GM23248 (cell line): ENCODE measurements around the gene SEMA3D. TPM values are rescaled to one million over a fixed set of nuclear protein-coding genes. Genes with fewer than 3 reads are reported as not detected.

Experiments used
- DNase-seq: peaks from one replicate; pipeline ENCODE4 v3.0.0-alpha.2; 2015
- H2AFZ ChIP-seq: fragments of 200-600 bp; sonication (generic); 2 replicates; pipeline ENCODE4 v1.6.1; 2016; ENCODE audit warnings: antibody characterized with exemption
- H3F3A ChIP-seq: fragments of 200-600 bp; sonication (generic); 2 replicates; pipeline ENCODE4 v1.6.1; 2016; ENCODE audit warnings: mild to moderate bottlenecking, antibody characterized with exemption, mixed run types; ENCODE audit not compliant: insufficient read depth
- H3K27ac ChIP-seq: fragments of 200-600 bp; sonication (generic); 2 replicates; pipeline ENCODE4 v1.5.1; 2016; ENCODE audit warnings: mild to moderate bottlenecking
- H3K27me3 ChIP-seq: fragments of 200-600 bp; sonication (generic); replicated peaks from 2 replicates; pipeline ENCODE4 v1.6.1; 2016; ENCODE audit warnings: mild to moderate bottlenecking; ENCODE audit not compliant: insufficient read depth
- H3K36me3 ChIP-seq: fragments of 200-600 bp; sonication (generic); 2 replicates; pipeline ENCODE4 v1.6.1; 2016; ENCODE audit warnings: low read depth, mild to moderate bottlenecking
- H3K4me1 ChIP-seq: fragments of 200-600 bp; sonication (generic); 2 replicates; pipeline ENCODE4 v1.6.1; 2016; ENCODE audit warnings: mild to moderate bottlenecking; ENCODE audit not compliant: insufficient read depth
- H3K4me2 ChIP-seq: fragments of 200-600 bp; sonication (generic); one replicate; pipeline ENCODE4 v1.6.1; 2016; ENCODE audit warnings: mild to moderate bottlenecking; ENCODE audit not compliant: unreplicated experiment
- H3K4me3 ChIP-seq: fragments of 200-600 bp; sonication (generic); 2 replicates; pipeline ENCODE4 v1.5.1; 2016; ENCODE audit warnings: mild to moderate bottlenecking
- H3K79me2 ChIP-seq: fragments of 200-600 bp; sonication (generic); 2 replicates; pipeline ENCODE4 v1.6.1; 2016; ENCODE audit warnings: mild to moderate bottlenecking; ENCODE audit not compliant: insufficient read depth
- H3K9ac ChIP-seq: fragments of 200-600 bp; sonication (generic); 2 replicates; pipeline ENCODE4 v1.6.1; 2016; ENCODE audit warnings: mild to moderate bottlenecking
- H3K9me2 ChIP-seq: fragments of 200-600 bp; sonication (generic); 2 replicates; pipeline ENCODE4 v1.6.1; 2016; ENCODE audit warnings: mixed run types, mild to moderate bottlenecking, moderate library complexity; ENCODE audit not compliant: insufficient read depth
- H3K9me3 ChIP-seq: fragments of 200-600 bp; sonication (generic); one replicate; pipeline ENCODE4 v1.6.1; 2017; ENCODE audit warnings: low read depth
- H4K20me1 ChIP-seq: fragments of 200-600 bp; sonication (generic); 2 replicates; pipeline ENCODE4 v1.6.0; 2016; ENCODE audit not compliant: insufficient read depth
- EZH2 ChIP-seq: fragments of 200-600 bp; sonication (generic); IDR thresholded peaks from 2 replicates; pipeline ENCODE4 v1.6.1; 2018; ENCODE audit warnings: antibody characterized with exemption, mild to moderate bottlenecking; ENCODE audit not compliant: insufficient read depth, poor library complexity, severe bottlenecking
- EZH2phosphoT487 ChIP-seq: fragments of 200-600 bp; sonication (generic); IDR thresholded peaks from 2 replicates; pipeline ENCODE4 v1.6.1; 2018; ENCODE audit warnings: antibody characterized with exemption, moderate library complexity, mild to moderate bottlenecking, low read depth; ENCODE audit not compliant: insufficient read depth
- WGBS, 2 experiments: methylation state at CpG; one replicate each; pipeline ENCODE4 v1.1.6; 2015 to 2017; ENCODE audit warnings: low lambda C conversion rate in 2 of 2, low coverage in 1 of 2; ENCODE audit errors: missing lambda C conversion rate in 2 of 2; 5-methylcytosine and 5-hydroxymethylcytosine counted together
- in situ Hi-C: fragments of 300-500 bp; cut with MboI; formaldehyde crosslinking; loops from 2 replicates; pipeline ENCODE4 v1.15.0; 2020
- polyA plus RNA-seq: library from polyadenylated mRNA; unstranded; fragments of >200 nt; fragmentation: Nextera tagmentation; extraction: Ambion mirVana; gene quantifications from 2 replicates; pipeline ENCODE4 v1.2.1, GENCODE V29; 2016
- total RNA-seq: library from RNA; depleted of rRNA; stranded (reverse); fragments of >200 nt; shearing (Covaris generic); gene quantifications from 2 replicates; pipeline ENCODE4 v1.2.3, GENCODE V29; 2014

Gene SEMA3D
- total and polyA plus RNA-seq, 2 experiments from 2014 or later = 4.0 to 6.6 TPM

DNA sequence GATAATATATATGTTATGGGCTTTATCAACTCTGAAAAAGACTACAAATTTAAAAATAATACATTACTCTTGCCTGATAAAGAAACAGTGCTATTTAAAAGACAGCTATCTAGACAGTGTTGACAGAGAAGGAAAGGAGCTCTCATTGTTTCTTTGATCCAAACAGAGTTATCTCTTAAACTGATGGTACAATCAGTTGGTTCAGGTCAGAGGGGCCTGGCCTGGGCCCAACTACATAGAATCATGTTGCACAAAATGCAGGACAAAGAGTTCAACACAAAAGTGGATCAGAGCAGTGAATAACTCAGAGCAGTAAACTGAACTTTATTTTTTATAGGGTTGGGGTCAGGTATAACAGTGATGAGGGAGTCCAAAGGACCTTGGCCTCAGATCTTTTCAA lies 33.8 kb upstream of the SEMA3D start:
- Histone ChIP-seq H3K9me2 (no peaks in the 10 kb centered on the region), H3K79me2 (no peaks in the 10 kb centered on the region), H3K27ac (no peak overlapping the region), H3K27me3 (no peaks in the 10 kb centered on the region), H4K20me1 (no peaks in the 10 kb centered on the region), H3K9me3 (no peaks in the 10 kb centered on the region), H3K4me3 (no peak overlapping the region), H2AFZ (no peak overlapping the region), H3K9ac (no peak overlapping the region), H3K36me3 (no peaks in the 10 kb centered on the region), H3K4me1 (no peaks in the 10 kb centered on the region), H3F3A (no peaks in the 10 kb centered on the region), H3K4me2 (no peak overlapping the region)
- no peak for DNase-seq
- TF ChIP-seq EZH2 = no peak
- no peak for TF ChIP-seq EZH2phosphoT487
- in situ Hi-C loops = no loop called here

DNA sequence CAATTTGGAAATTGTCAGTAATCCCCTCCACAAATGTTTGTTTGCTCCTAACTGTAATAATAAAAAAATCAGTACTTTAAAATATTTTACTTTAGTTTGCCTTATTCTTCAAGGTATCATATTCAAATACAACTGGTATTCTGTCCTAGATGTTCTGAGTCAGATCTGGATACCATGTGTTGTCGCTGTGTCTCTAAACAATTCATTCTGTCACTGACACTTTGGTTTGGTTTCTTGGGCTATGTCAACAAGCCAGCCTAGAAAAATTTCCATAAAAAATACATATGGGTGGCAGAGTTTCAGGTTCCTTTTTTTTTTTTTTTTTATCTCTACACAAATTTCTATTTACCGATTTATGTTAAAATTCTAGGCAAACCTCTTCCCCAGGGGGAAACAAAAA lies 33.2 kb upstream of the SEMA3D start:
- Histone ChIP-seq H3K79me2 (no peaks in the 10 kb centered on the region), H3K9me2 (no peaks in the 10 kb centered on the region), H3K9ac (no peak overlapping the region), H3K36me3 (no peaks in the 10 kb centered on the region), H3K4me2 (no peak overlapping the region), H4K20me1 (no peaks in the 10 kb centered on the region), H3K4me1 (no peaks in the 10 kb centered on the region), H2AFZ (no peak overlapping the region), H3K4me3 (no peak overlapping the region), H3F3A (no peaks in the 10 kb centered on the region), H3K27ac (no peak overlapping the region), H3K9me3 (no peaks in the 10 kb centered on the region), H3K27me3 (no peaks in the 10 kb centered on the region)
- WGBS, 2 experiments = 92 to 100% methylated on average over 2 of the region's 2 CpGs
- no peak for DNase-seq
- in situ Hi-C loops = no loop called here
- TF ChIP-seq EZH2phosphoT487 = no peak
- no peak for TF ChIP-seq EZH2

DNA sequence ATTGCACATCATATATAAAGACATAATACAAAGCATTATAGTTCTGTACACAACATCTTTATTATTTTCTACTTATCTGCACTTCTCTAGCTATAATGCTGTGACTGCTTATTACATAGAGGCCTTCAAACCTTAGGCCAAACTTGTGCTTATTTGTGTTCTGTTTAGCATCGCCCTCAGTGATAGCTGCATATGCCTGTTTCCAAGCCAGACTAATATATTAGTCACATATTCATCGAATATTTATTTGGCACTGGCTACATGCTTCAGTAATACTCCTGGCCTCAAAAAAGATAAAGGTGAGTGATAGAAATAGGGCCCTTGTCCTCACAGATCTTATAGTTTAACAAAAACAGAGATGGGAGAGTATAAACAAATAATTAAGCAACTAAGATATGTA lies 30.2 kb upstream of the SEMA3D start:
- no peak overlapping the region for H3K4me3 ChIP-seq
- no peak overlapping the region for H2AFZ ChIP-seq
- DNase-seq = no peak
- TF ChIP-seq EZH2phosphoT487 (no peak), EZH2 (no peak)
- no peaks in the 10 kb centered on the region for H4K20me1 ChIP-seq
- no peaks in the 10 kb centered on the region for H3F3A ChIP-seq
- no peak overlapping the region for H3K27ac ChIP-seq
- 70 to 74% methylated on average over 2 of the region's 2 CpGs for WGBS, 2 experiments
- H3K27me3 ChIP-seq = no peaks in the 10 kb centered on the region
- in situ Hi-C loops = no loop called here
- no peaks in the 10 kb centered on the region for H3K36me3 ChIP-seq
- H3K9me3 ChIP-seq = no peaks in the 10 kb centered on the region
- no peak overlapping the region for H3K4me2 ChIP-seq
- no peaks in the 10 kb centered on the region for H3K9me2 ChIP-seq
- H3K9ac ChIP-seq = no peak overlapping the region
- no peaks in the 10 kb centered on the region for H3K4me1 ChIP-seq
- H3K79me2 ChIP-seq = no peaks in the 10 kb centered on the region

DNA sequence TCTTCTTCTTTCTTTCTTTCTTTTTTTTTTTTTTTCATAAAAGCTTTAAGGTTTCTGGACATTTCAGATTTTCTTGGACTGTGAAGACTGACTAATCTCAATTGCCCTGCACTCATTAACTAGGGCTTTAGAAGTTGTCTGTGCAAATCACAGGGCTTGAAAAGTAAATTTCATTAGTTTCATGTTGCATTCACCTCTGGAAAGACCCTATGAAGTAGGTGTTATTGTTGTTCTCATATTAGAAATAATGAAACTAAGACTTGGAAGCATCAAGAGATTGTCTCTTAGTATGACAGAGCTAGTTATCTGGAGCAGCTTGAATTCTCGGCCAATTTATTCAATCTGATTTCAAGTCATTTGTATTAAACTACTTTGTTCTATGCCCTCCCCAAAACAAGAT lies 28.2 kb upstream of the SEMA3D start:
- no peak overlapping the region for H3K4me2 ChIP-seq
- no peaks in the 10 kb centered on the region for H4K20me1 ChIP-seq
- no peaks in the 10 kb centered on the region for H3K4me1 ChIP-seq
- TF ChIP-seq EZH2 (no peak), EZH2phosphoT487 (no peak)
- H3K79me2 ChIP-seq = no peaks in the 10 kb centered on the region
- H3K9me2 ChIP-seq = no peaks in the 10 kb centered on the region
- no peak overlapping the region for H3K9ac ChIP-seq
- no peaks in the 10 kb centered on the region for H3K27me3 ChIP-seq
- H3K36me3 ChIP-seq = no peaks in the 10 kb centered on the region
- 85 to 86% methylated on average over 1 of the region's 1 CpG for WGBS, 2 experiments
- no peak overlapping the region for H3K27ac ChIP-seq
- H3F3A ChIP-seq = no peaks in the 10 kb centered on the region
- H3K9me3 ChIP-seq = no peaks in the 10 kb centered on the region
- in situ Hi-C loops = no loop called here
- no peak for DNase-seq
- no peak overlapping the region for H3K4me3 ChIP-seq
- H2AFZ ChIP-seq = no peak overlapping the region

DNA sequence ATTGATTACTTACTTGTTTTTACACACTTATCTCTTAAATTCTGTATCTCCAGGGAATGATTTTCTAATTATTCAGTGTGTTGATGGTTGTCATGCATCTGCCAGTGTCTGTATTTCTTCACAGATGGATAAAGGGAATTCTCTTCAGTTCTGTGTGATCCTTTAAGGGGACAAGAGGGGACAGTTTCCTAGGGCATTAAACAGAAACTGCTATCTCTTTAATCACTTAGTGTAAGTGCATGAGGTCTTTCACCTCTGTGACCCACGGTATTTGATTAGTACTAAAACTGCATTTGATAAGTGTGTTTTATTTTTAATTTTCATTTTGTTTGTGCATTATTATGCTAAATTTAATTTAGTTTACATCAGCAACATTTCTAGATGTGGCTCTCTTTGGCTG lies 26.6 kb upstream of the SEMA3D start:
- TF ChIP-seq EZH2 (no peak), EZH2phosphoT487 (no peak)
- Histone ChIP-seq H3K36me3 (no peaks in the 10 kb centered on the region), H2AFZ (no peak overlapping the region), H3K27ac (no peak overlapping the region), H3K4me2 (no peak overlapping the region), H3K4me3 (no peak overlapping the region), H3K9me3 (no peaks in the 10 kb centered on the region), H3K79me2 (no peaks in the 10 kb centered on the region), H3K4me1 (no peaks in the 10 kb centered on the region), H3K9me2 (no peaks in the 10 kb centered on the region), H4K20me1 (no peaks in the 10 kb centered on the region), H3K9ac (no peak overlapping the region), H3F3A (no peaks in the 10 kb centered on the region), H3K27me3 (no peaks in the 10 kb centered on the region)
- in situ Hi-C loops = no loop called here
- DNase-seq = no peak
- 5 to 8% methylated on average over 1 of the region's 1 CpG for WGBS, 2 experiments
